ENCODE measurements around the gene SOCS7.
"Not testable (repeated sequence)": the region's sequence is repeated elsewhere in the genome, so short reads cannot be mapped to it uniquely, and the experiment has no call there.

SOCS7 gene

DNA sequence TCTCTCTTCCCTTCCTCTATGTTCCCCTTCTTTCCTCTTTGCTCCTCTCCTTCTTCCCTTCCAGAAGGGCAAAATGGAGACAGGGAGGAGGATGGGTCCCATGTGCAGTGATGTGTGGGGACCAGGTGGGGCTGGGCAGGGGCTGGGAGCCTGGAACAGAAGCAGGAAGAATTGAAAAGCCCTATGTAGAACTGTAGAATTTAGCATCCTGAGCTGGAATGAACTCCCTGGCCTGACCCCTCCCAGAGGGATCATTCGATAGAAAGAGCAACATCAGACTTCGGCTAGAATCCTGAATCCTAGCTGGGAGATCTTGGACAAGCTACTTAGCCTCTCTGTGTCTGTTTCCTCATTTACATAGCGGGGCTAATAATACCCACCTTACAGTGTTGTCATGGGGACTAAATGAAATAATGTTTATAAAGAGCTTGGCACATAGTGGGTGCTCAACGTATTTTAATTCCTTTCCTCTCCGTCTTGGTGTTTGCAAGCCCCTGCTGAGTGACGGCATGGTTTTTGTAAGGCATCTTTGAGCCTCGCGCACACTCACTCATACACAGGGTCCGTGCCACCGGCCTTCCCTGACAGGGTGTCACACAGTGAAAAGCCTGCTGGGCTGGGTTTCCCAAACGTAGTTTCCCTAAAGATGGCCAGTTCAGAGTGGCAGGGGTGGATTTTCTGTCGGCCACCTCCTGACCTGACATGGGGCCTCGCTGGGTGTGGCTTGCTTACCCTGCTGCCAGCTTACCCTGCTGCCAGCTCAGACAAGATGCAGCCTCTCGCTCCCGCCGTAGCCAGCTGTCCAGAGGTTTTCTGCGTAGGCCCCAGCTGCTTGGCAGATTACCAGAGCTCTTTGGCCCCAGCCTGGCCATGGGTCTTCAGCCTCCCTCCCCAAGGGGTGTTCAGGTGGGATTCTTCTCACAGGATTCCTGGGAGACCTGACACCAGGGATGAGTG, 70.5 kb downstream of the SOCS7 start:
- peak; percentile 26 for DNase-seq

DNA sequence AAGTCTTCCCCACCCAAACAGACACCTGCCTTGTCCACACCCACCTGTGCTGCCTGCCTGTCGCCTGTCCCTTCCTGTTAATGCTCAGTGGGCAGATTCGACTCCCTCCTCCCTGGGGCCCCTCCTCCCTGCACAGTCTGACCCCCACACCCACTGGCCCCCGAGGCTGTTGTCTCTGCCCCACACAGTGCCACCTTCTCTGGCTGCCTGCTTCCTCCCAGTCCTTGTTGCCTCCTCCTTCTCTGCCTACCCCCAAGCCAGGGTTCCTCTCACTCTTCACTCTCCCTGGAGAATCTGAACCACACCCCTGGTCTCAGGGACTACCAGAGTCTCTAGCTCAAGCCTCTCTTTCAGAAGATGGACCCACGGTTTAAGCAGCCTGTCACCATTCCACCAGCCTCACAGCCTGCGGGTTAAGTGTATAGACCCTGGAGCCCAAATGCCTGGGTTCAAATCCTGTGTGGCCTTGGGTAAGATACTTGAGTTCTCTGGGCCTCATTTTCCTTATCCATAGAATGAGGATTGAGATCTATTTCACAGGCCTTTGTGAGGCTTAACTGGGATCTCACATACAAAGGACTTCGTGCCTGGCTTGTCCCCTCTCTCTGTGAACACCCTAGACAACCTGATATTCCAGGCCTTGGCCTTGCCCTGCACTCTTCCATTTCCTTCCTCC, 72.8 kb downstream of the SOCS7 start:
- DNase-seq, result no peak

DNA sequence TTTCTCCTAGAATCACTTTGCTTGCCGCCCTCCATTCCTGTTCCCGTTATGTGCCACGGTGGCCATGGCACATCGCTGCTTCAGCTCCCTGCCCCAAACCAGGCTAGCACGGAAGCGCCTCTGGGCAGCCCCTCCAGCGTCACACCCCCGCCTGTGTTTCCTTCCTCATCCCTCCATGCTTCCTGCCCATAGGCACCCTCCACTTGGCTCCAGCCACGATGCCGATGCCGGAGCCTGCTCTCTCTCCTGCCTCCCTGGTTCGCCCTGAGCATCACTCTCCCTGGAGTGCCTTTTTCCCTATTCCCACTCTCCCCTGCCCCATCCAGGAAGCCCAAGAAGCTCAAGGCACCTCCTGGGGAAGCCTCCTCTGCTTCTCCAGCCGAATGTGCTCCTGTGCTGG, 73.4 kb downstream of the SOCS7 start:
- no peak for DNase-seq

DNA sequence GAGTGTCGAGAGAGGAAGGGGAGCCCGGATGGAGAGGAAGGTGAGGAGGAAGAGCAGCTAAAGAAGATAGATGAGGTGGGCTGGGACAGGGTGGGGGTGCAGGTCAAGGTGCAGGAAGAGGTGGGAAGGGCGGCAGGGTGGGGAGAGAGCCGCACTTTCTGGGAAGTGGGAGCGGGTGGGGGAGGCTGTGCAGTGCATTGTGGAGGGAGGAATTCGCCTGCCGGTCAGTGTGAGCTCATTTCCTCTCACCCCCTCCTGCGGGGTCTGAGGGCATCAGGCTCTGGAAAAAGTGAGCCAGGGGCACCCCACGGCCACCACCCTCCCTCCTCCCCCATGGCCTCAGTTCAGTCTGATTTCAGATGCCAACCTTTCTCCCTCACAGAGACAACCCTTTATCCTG, 74.1 kb downstream of the SOCS7 start:
- DNase-seq, result no peak

DNA sequence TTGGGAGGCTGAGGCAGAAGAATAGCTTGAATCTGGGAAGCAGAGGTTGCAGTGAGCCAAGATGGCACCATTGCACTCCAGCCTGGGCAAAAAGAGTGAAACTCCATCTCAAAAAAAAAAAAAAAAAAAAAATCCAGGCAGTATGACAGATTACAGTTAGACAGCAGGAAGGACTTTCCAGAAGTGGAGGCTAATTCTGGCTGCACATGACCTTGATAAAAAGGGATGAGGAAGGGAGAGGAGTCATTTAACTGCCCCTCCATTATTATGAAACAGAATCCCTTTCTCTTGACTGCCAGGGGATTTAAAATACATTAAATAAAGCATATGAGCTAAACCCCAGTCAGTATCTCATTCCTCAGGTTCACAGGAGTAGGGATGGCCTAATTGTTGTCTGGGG, 74.8 kb downstream of the SOCS7 start:
- DNase-seq, result no peak

DNA sequence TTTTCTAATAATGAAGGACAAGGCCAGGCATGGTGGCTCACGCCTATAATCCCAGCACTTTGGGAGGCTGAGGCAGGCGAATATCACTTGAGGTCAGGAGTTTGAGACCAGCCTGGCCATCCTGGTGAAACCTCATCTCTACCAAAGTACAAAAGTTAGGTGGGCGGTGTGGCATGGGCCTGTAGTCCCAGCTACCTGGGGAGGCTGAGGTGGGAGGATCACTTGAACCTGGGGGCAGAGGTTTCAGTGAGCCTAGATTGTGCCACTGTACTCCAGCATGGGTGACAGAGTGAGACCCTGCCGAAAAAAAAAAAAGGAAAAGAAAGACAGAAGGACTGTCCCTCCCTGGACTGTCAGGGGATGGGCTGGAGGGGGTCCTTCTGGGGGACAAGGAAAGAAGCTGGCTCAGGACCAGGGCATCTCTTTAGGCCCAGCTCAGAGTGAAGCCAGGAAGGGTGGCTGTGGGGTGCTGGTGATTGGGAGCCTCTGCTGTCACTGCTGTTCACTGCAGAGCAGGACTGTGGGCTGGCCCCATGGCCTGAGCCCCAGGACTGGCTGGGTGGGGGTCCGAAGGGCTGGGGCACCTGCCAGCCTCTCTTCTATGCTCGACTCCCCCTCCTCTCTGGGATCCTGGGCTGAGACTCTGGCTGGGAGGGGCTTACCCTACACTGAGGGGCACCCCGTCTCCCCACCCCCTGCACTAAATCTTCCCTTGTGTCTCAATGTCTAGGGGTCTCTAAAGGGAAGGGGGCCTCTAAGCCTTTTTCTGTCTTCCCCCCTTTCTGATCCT, 75.7 kb downstream of the SOCS7 start:
- no peak for DNase-seq

DNA sequence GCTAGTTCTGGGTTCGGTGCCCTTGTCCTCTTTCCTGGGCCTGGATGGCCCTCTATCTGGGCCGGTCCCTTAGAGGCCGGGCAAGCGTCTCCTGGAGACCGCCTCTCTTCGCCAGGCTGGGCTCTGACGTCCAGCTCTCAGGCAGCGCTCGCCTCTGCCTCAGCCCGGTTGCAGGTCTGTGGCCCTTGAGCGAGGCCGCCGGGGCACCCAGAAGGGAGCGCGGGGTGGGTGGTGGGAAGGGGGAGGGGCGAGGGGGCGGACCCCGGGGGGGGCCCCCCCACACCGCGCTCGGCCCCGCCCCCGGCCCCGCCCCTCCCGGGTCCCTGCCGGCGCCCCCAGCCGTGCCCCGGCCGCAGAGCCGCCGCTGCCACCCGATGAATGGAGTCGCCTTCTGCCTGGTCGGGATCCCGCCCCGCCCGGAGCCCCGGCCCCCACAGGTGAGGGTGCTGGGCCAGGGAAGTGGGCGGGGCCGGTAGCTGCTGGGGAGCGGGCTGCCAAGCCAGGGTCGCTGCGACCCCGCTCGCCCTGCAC, 76.5 kb downstream of the SOCS7 start, which contains the start of gene ARHGAP23:
Gene ARHGAP23 (plus strand): TSS at position 353 of the 531 bp plus-strand sequence. CDS start 22 bp downstream, at position 375.
- peak; percentile 67 for DNase-seq

DNA sequence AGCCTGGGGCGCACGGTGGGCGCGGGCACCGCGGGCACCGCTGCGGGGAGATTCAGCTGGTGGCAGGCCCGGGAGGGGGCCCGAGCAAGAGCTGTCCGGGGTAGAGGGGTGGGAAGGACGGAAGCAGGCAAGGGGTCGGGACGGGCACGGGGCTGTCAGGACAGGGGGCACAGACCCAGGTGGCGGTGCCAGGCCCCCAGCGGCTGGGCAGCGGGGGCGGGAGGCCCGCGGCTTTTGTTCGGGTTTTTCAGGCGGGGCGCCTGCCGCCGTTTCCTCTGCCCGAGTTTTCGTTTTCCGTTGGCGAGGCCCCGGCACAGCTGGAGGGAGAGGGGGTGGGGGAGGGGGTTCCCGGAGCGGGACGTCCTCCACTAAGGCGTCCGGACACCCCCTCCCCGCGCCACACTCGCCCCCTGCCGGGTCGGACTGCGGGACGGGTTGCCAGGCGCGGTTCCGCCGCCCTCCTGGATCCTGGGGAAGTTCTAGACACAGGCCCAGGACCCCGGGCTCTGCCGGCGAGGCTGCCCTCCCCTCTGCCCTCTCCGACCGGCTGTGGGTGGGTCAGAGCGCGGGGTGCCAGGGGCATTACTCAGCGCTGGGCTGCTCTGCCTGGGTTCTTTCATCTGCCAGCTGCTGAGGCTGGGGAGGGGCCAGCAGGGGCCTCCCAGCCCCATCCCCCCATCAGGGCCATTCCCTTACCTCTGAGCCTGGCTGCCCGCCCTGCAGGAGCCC, 77.2 kb downstream of the SOCS7 start:
- DNase-seq, result peak; percentile 52

DNA sequence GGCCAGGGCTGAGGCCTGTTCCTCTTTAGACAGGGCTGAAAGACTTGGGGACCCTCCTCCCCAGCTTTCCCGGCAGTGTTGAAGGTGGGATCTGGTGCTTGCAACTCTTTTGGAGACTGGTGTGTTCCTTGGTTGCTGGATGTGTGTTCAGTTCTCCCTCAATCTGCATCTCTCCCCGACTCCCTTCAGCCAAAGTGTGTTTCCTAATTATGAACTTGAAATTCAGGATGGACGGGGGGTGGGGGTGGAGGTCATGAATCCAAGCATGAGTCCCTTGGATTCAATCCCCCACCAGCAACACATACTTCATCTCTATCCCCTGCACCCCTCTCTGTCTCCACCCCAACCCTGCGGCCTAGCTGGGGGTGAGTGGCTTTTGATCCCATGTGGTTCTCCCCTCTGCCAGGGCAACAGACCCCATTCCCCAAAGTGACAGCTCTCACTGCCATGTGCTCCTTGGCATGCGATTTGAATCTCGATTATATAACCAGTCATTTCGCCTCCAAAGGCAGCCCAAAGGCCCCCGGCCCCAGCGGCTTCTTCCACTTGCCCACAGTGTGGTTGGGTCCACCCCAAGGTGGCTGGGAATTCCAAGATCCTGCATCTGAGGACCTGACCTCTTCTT, 77.9 kb downstream of the SOCS7 start:
- no peak for DNase-seq

DNA sequence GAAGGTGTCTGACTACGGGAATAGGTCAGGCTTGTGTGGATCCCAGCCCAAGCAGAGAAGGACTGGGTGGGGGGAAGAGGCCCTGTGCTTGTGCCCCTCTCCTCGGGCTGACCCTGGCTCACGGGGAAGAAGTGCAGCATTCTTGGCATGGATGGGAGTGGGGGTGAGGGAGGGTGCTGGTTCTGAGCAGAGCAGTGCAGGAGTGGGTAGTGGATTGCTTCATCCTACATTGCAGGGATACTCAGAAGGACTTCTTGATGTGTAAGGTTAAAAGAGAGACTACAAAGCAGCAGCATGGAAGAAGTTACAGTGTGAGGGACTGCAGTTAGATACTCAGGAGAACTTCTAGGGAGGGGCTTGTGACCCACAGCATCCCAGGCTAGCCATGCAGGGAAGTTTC, 78.7 kb downstream of the SOCS7 start:
- DNase-seq, result peak; percentile 40

DNA sequence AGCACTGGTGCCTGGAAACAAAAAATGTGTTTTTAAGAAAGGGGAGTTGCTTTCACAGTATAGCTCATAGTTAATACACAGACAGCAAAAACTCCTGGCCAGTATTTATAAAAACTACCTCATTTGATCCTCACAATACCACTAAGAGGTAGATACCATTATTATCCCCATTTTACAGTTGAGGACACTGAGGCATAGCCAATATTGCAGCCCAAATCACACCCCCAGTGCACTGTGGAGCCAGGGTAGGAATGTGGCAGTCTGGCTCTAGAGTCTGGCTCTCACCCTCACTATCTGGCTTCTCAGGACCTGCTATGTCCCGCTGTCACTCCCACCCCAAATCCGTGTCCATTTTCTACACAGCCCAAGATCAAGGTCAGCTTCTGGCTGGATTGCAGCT, 79.2 kb downstream of the SOCS7 start:
- DNase-seq, result no peak

DNA sequence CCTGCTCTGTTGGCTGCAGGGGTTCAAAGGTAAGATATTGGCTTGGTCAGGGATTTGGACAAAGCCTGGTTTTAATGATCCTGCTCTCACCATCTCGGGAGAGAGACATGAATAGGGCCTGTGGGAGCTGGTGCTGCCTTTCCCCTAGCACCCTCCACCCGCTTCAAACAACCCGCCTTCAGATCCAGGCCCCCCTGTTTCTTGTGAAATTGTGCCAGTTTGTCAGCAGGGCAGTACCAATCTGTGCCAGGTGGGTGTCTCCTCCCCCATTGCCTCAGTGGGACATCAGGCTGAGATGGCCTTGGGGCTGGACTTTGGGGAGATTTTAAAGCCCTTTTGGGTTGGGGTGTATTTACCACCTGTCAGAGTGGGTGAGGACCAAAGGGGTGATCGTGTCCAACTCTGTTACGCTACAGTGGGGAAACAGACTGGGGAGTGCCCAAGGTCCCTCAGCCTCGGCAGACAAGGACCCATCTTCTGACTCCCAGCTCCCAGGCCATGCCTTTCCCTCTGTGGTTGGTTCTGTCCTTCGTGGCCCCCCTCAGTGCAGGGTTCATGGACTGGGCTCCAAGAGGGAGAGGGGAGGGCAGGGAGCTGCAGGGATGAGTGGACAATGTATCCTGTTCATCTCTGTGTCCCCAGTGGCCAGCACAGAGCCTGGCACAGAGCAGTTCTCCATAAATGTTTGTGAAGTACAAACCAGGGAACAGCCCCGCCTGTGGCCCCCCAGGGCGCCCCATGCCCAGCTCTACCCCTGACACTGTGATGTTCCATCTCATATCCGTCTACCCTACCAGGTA, 79.9 kb downstream of the SOCS7 start:
- no peak for DNase-seq

DNA sequence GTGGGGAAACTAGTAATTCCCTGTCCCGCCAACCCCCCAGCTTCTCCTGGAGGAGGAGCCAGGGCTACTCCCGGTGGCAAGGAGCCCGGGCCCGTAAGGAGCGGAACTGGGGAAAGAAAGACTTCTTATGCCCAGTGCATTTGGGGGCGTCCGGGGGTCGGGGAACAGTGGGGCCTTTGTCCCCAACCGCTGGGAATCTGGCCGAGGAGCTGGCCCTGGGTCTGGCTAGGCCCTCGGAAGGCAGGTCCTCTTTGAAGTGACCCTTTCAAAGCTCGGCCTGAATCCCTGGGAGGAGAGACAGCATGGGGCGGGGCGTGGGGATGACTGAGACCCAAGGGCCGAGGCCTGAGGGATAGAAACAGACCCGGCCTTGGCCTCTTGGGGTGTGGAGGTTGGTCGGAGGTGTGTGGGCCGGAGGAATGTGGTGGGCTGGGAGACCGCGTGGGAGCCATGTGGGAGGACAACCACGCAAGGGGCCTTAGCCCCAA, 82.6 kb downstream of the SOCS7 start:
- no peak for DNase-seq

DNA sequence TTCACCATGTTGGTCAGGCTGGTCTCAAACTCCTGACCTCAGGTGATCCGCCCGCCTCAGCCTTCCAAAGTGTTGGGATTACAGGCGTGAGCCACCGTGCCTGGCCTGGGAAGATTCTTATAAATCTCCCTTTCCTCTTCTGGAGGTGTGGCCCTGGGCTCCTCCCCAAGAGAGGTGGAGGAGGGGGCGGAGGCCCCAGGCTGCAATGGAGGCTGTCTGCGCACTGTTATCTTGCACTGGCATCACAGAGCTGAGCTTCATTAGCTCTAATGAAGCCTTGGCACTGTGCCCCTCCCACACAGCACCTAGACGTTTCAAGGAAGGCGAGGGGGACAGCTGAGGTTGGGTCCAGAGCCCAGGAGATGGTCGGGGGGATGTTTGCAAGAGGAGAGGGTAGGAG, 84.2 kb downstream of the SOCS7 start:
- DNase-seq, result no peak

DNA sequence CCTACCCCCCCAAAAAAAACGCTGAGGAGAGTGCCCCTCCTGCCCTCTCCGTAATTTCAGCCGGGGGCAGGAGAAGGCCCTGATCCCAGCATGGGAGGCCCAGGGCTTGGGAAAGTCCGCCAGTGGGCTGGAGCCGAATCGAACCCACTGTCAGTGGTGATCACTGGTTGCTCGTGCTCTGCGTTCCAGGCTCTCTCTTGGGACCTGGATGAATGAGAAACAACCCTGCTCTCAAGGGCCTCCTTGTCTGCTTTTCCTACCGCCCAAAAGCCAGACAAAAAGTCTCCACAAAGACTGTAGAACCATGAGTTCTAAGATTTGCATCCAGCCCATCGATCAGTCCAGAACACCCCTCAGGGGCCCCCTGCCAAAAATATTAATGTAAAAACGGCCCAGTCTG, 84.7 kb downstream of the SOCS7 start:
- DNase-seq, result peak; percentile 55

DNA sequence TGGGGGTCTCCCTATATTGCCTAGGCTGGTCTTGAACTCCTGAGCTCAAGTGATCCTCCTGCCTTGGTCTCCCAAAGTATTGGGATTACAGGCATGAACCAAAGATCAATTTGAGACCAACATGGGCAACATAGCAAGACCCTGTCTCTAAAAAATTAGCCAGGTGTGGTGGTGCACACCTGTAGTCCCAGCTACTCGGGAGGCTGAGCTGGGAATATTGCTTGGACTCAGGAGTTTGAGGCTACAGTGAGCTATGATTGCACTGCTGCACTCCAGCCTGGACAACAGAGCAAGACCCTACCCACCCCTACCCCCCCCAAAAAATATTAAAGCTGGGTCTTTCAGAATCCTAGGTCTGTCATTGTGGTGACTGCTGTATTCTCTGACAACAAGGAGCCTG, 85.7 kb downstream of the SOCS7 start:
- DNase-seq, result not testable (repeated sequence)

DNA sequence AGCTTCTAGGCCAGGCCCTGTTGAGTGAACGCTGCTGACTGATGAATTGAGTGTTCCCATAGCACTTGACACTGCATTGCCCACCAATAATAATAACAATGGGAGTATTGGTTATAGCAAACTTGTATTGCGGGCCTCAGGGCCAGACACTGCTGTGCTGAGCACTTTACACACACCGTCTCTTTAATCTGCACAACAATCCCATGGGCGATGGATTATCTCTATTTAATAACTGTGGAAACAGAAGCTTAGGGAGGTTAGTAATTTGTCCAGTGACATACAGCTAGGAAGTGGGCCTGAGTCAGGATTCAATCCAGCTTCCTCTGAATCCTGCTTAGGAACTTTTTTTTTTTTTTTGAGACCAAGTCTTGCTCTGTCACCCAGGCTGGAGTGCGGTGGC, 87.8 kb downstream of the SOCS7 start:
- no peak for DNase-seq

DNA sequence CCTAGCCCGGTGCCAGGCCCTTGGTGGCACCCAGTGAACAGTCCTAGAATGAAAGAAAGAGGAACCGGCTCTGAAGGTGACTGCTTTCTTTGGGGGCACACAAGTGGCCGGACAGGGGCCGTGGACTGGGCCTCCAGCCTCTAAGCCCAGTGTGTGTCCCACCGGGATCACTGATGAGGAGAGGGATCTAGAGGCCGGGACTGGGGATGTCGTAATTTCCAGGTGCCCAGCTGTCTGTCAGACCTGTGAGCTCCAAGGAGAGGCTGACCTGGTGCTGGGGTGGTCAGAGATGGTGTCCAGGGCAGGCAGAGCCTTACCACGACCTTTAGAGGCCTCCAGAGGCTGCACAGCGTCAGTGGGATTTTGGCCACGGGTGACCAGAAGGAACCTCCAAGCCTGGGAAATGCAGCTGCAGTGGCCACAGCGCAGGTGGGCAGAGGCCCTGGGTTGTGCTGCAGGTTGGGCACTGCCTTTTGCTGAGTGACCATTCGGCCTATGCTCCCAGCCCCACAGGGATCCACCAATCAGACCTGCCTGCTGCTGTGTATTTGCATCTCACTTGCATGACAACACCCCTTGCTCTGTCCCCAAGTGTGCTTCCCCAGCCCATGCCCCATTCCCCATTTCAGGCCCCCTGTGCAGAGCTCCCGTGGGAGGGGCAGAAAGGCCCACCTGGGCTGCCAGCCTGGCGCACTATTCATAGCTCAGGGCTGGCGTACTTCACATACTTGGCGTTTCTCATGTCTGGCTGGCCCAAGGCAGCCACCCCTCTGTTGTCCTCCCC, 89.2 kb downstream of the SOCS7 start:
- DNase-seq, result no peak

DNA sequence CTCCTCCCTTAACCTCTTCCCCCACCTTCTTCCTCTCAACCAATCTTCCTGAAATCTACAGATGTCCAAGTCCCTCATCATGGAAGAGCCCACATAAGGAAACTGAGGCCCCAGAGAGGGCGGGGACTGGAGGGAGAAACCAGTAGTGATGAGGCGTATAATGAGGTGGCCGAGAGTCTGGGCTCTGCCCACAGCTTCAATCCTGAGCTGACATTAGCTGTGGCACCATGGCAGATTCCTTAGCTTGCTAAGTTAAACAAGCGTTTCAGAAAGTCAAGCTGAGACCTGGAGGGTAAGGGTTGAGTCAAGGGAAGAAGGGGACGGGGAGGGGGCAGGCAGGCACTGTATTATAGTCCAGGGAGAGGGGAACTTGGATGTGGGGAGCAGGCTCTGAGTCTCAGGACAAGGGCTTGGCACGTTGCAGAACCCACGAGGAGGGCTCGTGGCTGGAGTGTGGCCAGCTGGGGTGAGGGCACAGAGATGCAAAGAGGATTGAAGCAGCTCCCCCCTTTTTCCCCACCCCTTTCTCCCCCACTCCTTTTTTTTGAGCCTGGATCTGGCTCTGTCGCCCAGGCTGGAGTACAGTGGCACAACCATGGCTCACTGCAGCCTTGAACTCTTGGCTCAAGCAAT, 89.9 kb downstream of the SOCS7 start:
- DNase-seq, result no peak
